ENCODE data around the gene KRT31.
"Not testable (repeated sequence)": the region's sequence is repeated elsewhere in the genome, so short reads cannot be mapped to it uniquely, and the experiment has no call there.

Gene KRT31

GRCh38 chr17:41396996-41397660 is at the start of gene KRT31:
KRT31 (minus strand) TSS chr17:41397608; CDS start chr17:41397539, 69 bp downstream.
- peak; percentile 44 for DNase-seq

- DNase-seq = no peak
These were observed 49.4 kb upstream of the KRT31 start for GRCh38 chr17:41446806-41447205.

GRCh38 chr17:41444640-41445039 is 47.2 kb upstream of the KRT31 start:
- DNase-seq = no peak

- no peak for DNase-seq
These were observed 46.8 kb upstream of the KRT31 start for GRCh38 chr17:41444186-41444585.

GRCh38 chr17:41442739-41443138 is 45.3 kb upstream of the KRT31 start:
- no peak for DNase-seq

GRCh38 chr17:41440531-41441033 is 43.2 kb upstream of the KRT31 start, which contains the start of gene KRT38:
KRT38 (minus strand) TSS chr17:41440983; CDS start chr17:41440921, 62 bp downstream.
- DNase-seq = no peak

- no peak for DNase-seq
These were observed 42.0 kb upstream of the KRT31 start for GRCh38 chr17:41439375-41439774.

GRCh38 chr17:41437769-41438168 is 40.4 kb upstream of the KRT31 start:
- no peak for DNase-seq

- no peak for DNase-seq
These were observed 39.8 kb upstream of the KRT31 start for GRCh38 chr17:41437254-41437653.

GRCh38 chr17:41434415-41434814 is 37.0 kb upstream of the KRT31 start:
- no peak for DNase-seq

GRCh38 chr17:41434005-41434404 is 36.6 kb upstream of the KRT31 start:
- no peak for DNase-seq

- no peak for DNase-seq
These were observed 36.2 kb upstream of the KRT31 start for GRCh38 chr17:41433586-41433985.

- DNase-seq = not testable (repeated sequence)
These were observed 33.0 kb upstream of the KRT31 start for GRCh38 chr17:41430376-41430775.

GRCh38 chr17:41429667-41430066 is 32.3 kb upstream of the KRT31 start:
- no peak for DNase-seq

GRCh38 chr17:41428591-41429291 is 31.3 kb upstream of the KRT31 start:
- no peak for DNase-seq

GRCh38 chr17:41424111-41424635 is 26.8 kb upstream of the KRT31 start, which contains the start of gene KRT37:
KRT37 (minus strand) TSS chr17:41424585; CDS start chr17:41424523, 62 bp downstream.
- DNase-seq = no peak

- DNase-seq = not testable (repeated sequence)
These were observed 25.2 kb upstream of the KRT31 start for GRCh38 chr17:41422586-41422985.

GRCh38 chr17:41421617-41422016 is 24.2 kb upstream of the KRT31 start:
- DNase-seq = no peak

GRCh38 chr17:41421116-41421515 is 23.7 kb upstream of the KRT31 start:
- DNase-seq = no peak

- DNase-seq = no peak
These were observed 22.7 kb upstream of the KRT31 start for GRCh38 chr17:41420134-41420533.

- no peak for DNase-seq
These were observed 22.3 kb upstream of the KRT31 start for GRCh38 chr17:41419716-41420115.

GRCh38 chr17:41418116-41418860 is 20.9 kb upstream of the KRT31 start:
- DNase-seq = no peak

GRCh38 chr17:41417576-41418015 is 20.2 kb upstream of the KRT31 start:
- no peak for DNase-seq
